GM12892 (cell line): ENCODE data around the gene C12orf75.

Experiments
- POLR2A ChIP-seq: IDR thresholded peaks from 2 replicates; pipeline ENCODE4 v1.6.1; 2011; ENCODE audit warnings: low read depth, low read length, control low read depth
- POLR2AphosphoS5 ChIP-seq: IDR thresholded peaks from 2 replicates; pipeline ENCODE4 v1.6.1; 2011; ENCODE audit warnings: low read depth, low read length, control low read depth

DNA sequence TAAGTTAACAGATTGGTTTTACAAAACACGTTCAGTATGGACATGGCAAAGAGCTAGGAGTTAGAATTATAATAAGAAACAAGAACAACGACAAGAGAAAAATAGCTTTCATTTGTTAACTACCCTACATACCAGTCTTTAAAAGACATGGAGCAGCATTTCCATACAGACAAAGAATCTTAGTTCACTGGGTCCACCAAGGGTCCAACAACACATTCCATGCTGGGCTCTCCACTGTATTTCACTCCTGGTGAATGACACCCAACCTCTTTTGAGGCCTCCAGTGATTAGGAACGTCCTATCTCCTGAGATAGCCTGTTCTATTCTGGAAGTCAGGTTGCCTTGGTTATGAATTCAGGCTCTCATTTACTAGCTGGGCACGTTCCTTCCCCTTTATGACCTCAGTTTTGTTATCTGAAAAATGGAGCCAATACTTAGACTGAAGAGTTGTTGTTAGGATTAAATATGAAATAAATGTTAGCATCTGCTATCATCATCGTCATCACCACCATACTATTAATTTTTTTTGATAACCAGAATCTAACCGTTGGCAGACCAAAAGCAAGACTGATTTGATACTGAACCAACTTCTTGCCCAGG is 37.7 kb downstream of the C12orf75 start:
- TF ChIP-seq POLR2A (no peak), POLR2AphosphoS5 (no peak)
